ENCODE data around the gene AP2A2.

The AP2A2 gene

GRCh38 chr11:924406-925157 lies 1.1 kb upstream of the AP2A2 start:
- DNase-seq (ENCODE audit: low read depth in 3 of 3, low spot score in 1 of 3) = no peak

GRCh38 chr11:925158-925495 lies 543 bp upstream of the AP2A2 start:
- no peak for DNase-seq (ENCODE audit: low read depth in 3 of 3, low spot score in 1 of 3)

- no peak for DNase-seq (ENCODE audit: low read depth in 3 of 3, low spot score in 1 of 3)
These were observed 759 bp downstream of the AP2A2 start for GRCh38 chr11:926341-926916.

- DNase-seq (ENCODE audit: low read depth in 3 of 3, low spot score in 1 of 3) = no peak
These were observed 2.2 kb downstream of the AP2A2 start for GRCh38 chr11:927871-928270.

GRCh38 chr11:928786-929185 lies 3.1 kb downstream of the AP2A2 start:
- DNase-seq (ENCODE audit: low read depth in 3 of 3, low spot score in 1 of 3) = no peak

DNA sequence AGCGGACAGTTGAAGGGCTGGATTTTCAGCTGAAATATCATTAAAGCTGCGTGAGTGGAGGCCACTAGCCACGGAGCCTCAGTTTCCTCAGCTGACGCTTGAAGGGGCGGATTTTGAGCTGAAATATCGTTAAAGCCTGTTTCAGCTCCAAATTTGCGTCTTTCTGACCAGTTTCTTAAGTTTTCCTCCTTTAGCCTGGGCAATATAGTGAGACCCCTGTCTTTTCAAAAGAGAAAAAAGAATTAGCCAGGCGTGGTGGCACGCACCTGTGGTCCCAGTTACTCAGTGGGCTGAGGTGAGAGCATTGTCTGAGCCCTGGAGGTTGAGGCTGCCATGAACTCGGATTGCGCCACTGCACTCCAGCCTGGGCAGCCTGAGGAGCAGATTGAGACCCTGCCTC lies 3.7 kb downstream of the AP2A2 start:
- no peak for DNase-seq (ENCODE audit: low read depth in 3 of 3, low spot score in 1 of 3)

DNA sequence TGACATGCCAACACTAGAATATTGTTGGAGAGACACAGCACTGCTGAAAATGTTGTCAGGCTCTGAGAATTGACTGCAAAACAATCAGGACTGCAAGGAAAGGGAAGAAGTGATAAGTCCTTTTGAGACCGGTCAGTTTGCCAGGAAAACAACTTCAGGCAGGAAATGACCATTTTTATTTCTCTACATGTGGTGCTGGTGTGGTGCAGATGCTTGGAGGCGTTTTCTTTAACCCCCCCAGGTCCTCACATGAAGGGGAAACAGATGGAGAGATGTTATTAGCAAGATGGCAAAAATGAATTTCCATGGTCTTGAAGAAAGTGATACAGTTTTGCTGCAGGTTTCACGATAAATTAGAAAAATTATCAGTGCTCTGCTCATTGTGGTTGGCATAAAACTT lies 5.7 kb downstream of the AP2A2 start:
- DNase-seq (ENCODE audit: low read depth in 3 of 3, low spot score in 1 of 3) = no peak

DNA sequence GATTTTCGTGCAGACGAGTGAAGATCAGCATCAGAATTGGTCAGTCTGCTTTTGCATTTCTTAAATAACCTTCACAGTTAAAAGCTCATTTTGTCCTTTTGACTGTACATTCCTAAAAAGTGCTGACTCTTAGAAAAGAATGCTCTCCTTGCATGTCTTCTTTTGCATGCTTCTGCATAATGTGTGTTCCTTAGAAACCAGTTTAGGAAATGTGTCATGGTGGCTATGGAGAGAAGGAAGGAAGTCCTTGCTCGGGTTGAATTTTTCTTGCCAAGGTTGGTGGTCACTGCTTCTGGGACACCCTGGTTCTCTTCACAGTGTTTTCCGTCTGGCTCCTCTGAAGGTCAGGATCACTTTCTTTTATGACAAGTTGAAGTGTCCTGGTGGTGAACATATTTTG lies 6.8 kb downstream of the AP2A2 start:
- DNase-seq (ENCODE audit: low read depth in 3 of 3, low spot score in 1 of 3) = no peak

- no peak for DNase-seq (ENCODE audit: low read depth in 3 of 3, low spot score in 1 of 3)
These were observed 7.6 kb downstream of the AP2A2 start for GRCh38 chr11:933142-933851.

DNA sequence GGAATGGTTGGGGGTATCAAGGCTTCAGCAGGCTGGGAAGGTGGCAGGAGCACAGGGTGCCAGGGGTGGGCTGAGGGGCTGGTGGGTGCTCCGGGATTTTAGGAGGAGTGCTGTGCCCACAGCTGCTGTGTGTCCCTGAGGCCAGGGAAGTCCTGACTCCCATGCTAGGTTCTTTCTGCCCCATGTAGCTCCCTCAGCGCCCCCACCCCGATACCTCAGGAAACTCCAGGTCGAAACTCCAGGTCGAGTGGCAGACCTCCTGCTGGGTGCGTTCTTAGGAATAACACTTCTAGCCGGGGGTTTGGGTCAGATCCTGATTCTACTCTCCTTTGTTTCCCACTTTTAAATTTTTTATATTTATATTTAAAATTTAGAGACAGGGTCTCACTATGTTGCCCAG lies 8.3 kb downstream of the AP2A2 start:
- no peak for DNase-seq (ENCODE audit: low read depth in 3 of 3, low spot score in 1 of 3)

DNA sequence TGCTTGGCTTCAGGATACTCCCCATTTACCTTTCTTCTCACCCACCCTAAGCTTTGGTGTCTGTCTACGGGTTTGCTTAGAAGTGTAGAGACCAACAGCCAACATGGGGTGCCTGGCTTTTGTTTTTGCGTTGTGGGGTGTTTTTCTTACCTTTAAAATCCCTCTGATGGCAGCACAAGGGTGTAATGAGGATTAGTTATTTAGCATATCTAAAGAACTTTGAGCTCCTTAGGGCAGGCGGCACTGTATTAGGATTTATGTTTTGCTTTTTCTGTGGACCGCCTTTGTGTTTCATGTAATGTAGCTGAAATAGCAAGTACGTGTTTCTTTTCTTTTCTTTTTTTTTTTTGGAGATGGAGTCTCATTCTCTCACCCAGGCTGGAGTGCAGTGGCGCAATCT lies 8.9 kb downstream of the AP2A2 start:
- no peak for DNase-seq (ENCODE audit: low read depth in 3 of 3, low spot score in 1 of 3)

DNA sequence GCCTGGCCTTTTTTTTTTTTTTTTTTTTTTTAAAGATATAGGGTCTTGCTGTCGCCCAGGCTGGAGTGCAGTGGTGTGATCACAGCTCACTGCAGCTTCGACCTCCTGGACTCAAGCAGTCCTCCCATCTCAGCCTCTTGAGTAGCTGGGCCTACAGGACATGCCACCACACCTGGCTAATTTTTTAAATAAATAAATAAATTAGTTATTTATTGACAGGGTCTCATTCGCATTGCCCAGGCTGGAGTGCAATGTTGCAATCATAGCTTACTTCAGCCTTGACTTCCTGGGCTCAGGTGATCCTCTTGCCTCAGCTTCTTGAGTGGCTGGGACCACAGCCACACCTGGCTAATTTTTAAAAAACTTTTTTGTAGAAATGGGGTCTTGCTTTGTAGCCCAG lies 10.5 kb downstream of the AP2A2 start:
- DNase-seq (ENCODE audit: low read depth in 3 of 3, low spot score in 1 of 3) = no peak

DNA sequence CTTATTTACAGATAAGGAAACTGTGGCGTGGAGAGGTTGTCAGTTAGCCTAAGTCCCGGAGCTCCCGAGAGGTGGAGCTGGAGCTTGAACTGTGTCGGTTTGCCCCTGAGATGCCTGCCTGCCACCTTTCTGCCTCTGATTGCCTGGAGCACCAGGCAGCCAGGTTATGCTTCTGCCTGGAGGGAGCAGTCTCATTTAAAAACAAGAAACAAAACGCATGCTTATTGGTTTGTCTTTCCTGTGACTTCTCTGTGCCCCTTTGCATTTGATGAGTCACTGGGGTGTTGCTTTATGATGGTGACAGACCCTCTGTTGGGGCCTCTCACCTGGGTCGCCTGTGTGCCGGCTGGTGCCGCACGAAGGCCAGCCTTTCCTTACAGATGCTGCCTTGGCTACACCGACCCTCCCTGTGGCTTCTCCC lies 12.2 kb downstream of the AP2A2 start:
- DNase-seq (ENCODE audit: low read depth in 3 of 3, low spot score in 1 of 3) = no peak

DNA sequence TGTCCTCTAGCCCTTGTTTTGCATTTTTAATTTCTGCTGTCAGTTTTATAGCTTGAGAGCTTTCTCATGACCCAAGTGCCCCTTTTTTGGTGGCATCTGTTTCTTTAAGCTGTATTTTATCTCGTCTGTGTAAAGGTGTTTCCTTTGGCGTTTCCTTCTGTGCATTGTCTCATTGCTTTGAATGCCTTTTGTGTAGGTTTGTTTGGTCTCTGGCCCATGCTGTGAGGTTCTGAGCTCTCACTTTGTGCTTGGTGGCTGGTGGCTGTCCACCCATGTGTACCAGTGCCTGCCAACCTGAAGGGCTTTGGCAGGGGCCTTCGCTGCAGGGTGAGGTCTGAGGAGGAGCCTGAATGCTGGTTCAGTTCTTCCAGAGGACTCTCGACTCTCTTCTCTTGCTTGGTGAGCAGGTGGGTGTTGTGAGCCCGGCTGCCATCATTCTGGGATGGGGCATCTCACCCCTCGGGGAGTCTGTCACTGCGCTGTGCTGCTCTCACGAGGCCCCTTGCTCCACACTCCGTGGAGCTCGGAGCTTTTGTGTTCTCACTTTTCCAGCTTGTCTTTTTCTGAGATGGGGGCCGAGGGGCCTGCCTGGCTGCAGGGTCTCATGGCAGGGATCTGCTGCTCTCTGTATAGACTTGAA lies 14.9 kb downstream of the AP2A2 start:
- DNase-seq (ENCODE audit: low read depth in 3 of 3, low spot score in 1 of 3) = no peak

- DNase-seq (ENCODE audit: low read depth in 3 of 3, low spot score in 1 of 3) = no peak
These were observed 17.2 kb downstream of the AP2A2 start for GRCh38 chr11:942823-943222.

- DNase-seq (ENCODE audit: low read depth in 3 of 3, low spot score in 1 of 3) = no peak
These were observed 19.2 kb downstream of the AP2A2 start for GRCh38 chr11:944711-945470.

DNA sequence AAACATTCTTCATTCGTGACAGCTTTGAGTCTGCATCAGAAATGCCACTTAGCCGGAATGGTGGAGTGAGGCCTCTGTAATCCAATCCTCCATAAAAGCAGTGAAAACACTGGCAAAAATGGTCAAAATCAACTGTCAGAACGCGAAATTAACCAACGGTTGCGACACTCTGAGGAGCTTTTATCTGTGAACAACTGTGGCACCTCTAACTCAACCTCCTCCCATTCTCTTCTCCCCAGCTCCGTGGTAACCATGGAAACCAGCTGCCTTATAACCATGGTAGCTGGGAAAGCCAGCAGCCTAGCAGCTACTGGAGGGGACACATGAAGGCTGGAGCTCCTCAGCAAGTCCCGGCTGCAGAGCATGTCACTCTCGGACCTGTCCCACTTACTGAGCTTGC lies 20.3 kb downstream of the AP2A2 start:
- DNase-seq (ENCODE audit: low read depth in 3 of 3, low spot score in 1 of 3) = no peak

DNA sequence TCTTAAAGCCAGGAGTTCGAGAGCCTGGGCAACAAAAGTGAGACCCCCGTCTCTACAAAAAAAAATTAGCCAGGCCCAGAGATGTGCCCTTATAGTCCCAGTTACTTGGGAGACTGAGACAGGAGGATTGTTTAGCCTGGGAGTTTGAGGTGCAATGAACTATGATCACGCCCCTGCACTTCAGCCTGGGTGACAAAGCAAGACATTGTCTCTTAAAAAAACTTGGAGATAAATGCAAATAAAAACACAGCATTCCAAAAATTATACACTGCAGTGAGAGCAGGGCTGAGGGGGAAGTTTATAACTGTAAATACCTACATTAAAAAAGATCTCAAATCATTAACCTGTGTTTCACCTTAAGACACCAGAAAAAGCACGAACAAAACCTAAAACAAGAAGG lies 22.1 kb downstream of the AP2A2 start:
- no peak for DNase-seq (ENCODE audit: low read depth in 3 of 3, low spot score in 1 of 3)

- no peak for DNase-seq (ENCODE audit: low read depth in 3 of 3, low spot score in 1 of 3)
These were observed 25.8 kb downstream of the AP2A2 start for GRCh38 chr11:951507-951906.

DNA sequence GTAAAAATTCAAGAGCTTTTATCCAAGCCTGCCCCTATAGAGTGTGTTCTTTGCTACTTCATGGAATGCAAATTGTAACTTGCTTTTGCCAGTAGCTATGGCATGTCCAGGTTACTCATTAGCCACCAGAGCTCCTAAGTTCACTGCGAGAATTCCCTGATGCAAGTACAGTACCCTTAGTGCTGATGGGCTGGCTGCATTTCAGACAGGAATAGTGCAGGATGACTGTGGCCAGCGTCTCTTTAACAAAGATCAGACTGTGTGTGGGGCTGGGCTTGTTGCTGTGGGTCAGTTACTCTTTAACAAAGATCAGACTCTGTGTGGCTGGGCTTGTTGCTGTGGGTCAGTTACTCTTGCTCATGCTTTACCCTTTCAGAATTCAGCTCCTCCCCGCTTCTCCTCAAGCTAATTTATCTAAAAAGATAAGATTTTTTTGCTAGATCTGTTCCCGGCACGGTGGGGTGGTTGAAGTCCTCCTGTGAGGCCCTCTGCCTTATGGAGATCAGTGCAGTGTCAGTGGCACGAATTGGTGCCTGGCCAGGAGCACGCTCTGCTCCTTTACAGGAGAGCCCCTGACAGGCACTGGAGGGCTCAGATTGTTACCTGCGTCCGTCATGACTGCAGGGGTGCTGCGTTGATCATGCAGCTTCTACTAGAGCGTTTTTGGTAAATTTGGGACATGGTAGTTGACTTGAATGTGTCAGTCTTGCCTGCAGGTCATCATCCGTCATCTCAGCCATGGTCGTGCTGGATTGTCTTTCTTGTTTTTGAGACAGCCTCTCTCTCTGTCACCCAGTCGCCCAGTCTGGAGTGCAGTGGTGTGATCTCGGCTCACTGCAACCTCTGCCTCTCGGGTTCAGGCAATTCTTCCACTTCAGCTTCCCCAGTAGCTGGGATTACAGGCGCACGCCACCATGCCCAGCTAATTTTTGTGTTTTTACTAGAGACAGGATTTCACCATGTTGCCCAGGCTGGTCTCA lies 27.0 kb downstream of the AP2A2 start:
- no peak for DNase-seq (ENCODE audit: low read depth in 3 of 3, low spot score in 1 of 3)
